Cardiac fibroblast (primary cell): Measurements from ENCODE around the gene LRRC9.

ENCODE experiments used
- DNase-seq, 2 donors: peaks; one replicate each; pipeline versions ENCODE4 v3.0.0 to v3.0.0-alpha.2; 2010; ENCODE audit warnings: low read depth in 2 of 2
- H3K4me3 ChIP-seq, 2 donors: replicated peaks in 1 of 2; 1 replicate in 1 of 2; 2 replicates in 1 of 2; pipeline ENCODE4 v1.5.1; 2011; ENCODE audit warnings: low read depth in 2 of 2, low read length in 2 of 2, mild to moderate bottlenecking in 2 of 2, moderate library complexity in 1 of 2
- TF ChIP-seq, protein P1 (sequence below): IDR thresholded peaks from one replicate; pipeline ENCODE4 v1.5.1; 2011; ENCODE audit warnings: low read depth, mild to moderate bottlenecking, low read length, inconsistent platforms

The LRRC9 gene

GRCh38 chr14:60102389-60102788 is 182.4 kb downstream of the LRRC9 start:
- DNase-seq = peak; percentile 82 to 91
- TF ChIP-seq, protein P1, sequence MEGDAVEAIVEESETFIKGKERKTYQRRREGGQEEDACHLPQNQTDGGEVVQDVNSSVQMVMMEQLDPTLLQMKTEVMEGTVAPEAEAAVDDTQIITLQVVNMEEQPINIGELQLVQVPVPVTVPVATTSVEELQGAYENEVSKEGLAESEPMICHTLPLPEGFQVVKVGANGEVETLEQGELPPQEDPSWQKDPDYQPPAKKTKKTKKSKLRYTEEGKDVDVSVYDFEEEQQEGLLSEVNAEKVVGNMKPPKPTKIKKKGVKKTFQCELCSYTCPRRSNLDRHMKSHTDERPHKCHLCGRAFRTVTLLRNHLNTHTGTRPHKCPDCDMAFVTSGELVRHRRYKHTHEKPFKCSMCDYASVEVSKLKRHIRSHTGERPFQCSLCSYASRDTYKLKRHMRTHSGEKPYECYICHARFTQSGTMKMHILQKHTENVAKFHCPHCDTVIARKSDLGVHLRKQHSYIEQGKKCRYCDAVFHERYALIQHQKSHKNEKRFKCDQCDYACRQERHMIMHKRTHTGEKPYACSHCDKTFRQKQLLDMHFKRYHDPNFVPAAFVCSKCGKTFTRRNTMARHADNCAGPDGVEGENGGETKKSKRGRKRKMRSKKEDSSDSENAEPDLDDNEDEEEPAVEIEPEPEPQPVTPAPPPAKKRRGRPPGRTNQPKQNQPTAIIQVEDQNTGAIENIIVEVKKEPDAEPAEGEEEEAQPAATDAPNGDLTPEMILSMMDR = no peak
- no peak overlapping the region for H3K4me3 ChIP-seq

DNA sequence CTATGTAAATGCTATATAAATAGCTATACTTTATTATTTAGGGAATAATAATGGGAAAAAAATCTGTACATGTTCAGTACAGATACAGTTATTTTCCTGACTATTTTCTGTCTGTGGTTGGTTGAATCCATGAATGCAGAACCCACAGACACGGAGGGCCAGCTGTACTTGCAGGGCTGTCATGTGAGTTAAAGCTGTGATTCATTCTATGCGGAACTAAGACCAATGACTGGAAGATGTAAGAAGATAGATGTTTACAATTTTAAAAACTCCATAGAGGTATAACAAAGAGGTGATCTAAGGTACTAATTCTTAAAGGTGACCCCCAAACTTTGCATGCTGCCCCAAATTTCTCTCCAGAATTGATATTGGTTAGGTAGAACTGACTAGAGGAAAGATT is 186.4 kb downstream of the LRRC9 start:
- TF ChIP-seq, protein P1 = no peak
- DNase-seq = peak; percentile 58 to 81
- H3K4me3 ChIP-seq = no peak overlapping the region

GRCh38 chr14:60107477-60107876 is 187.5 kb downstream of the LRRC9 start:
- TF ChIP-seq, protein P1 = no peak
- no peak overlapping the region for H3K4me3 ChIP-seq
- no peak for DNase-seq

- H3K4me3 ChIP-seq = no peak overlapping the region
- TF ChIP-seq, protein P1 = no peak
- no peak for DNase-seq
Measured at GRCh38 chr14:60111732-60112131, 191.8 kb downstream of the LRRC9 start.
